Ectodermal cell (in vitro differentiated cells): ENCODE data around the gene DNASE1L1.
"Not testable (repeated sequence)": the region's sequence is repeated elsewhere in the genome, so short reads cannot be mapped to it uniquely, and the experiment has no call there.

Source experiments
- H3K27ac ChIP-seq: 2 replicates; pipeline ENCODE4 v1.7.0; 2013; ENCODE audit warnings: mild to moderate bottlenecking, low read depth, low read length; ENCODE audit not compliant: insufficient read depth, poor library complexity, severe bottlenecking
- H3K27me3 ChIP-seq: 2 replicates; pipeline ENCODE4 v1.7.0; 2013; ENCODE audit warnings: mild to moderate bottlenecking, low read length; ENCODE audit not compliant: insufficient read depth, control insufficient read depth, poor library complexity, severe bottlenecking
- H3K36me3 ChIP-seq: one replicate; pipeline ENCODE4 v1.7.0; 2013; ENCODE audit warnings: low read length; ENCODE audit not compliant: control insufficient read depth, insufficient read depth
- H3K4me1 ChIP-seq: one replicate; pipeline ENCODE4 v1.7.0; 2013; ENCODE audit warnings: low read length; ENCODE audit not compliant: control insufficient read depth, insufficient read depth
- H3K4me3 ChIP-seq: 2 replicates; pipeline ENCODE4 v1.7.0; 2013; ENCODE audit warnings: low read depth, low read length, control low read depth; ENCODE audit not compliant: insufficient read depth
- H3K9me3 ChIP-seq: 2 replicates; pipeline ENCODE4 v1.7.0; 2013; ENCODE audit warnings: mild to moderate bottlenecking, low read length, moderate library complexity; ENCODE audit not compliant: control insufficient read depth
- WGBS, 2 experiments: methylation state at CpG; one replicate each; pipeline ENCODE4 v1.1.7; 2013; ENCODE audit warnings: missing lambda C conversion rate in 2 of 2; 5-methylcytosine and 5-hydroxymethylcytosine counted together

DNASE1L1 gene

GRCh38 chrX:154398668-154399526 lies 10.2 kb downstream of the DNASE1L1 start:
- peak overlapping the region; percentile 91 for H3K27ac ChIP-seq
- no peaks in the 10 kb centered on the region for H3K9me3 ChIP-seq
- peak overlapping the region; percentile 80 for H3K4me3 ChIP-seq
- 3 to 5% methylated on average over 49 of the region's 49 CpGs for WGBS, 2 experiments
- no peaks in the 10 kb centered on the region for H3K27me3 ChIP-seq
- H3K4me1 ChIP-seq: no peaks in the 10 kb centered on the region
- peaks cover 12% of the 10 kb centered on the region for H3K36me3 ChIP-seq

GRCh38 chrX:154397888-154398667 lies 11.0 kb downstream of the DNASE1L1 start, which contains the start of gene RPL10:
Gene RPL10, plus strand, starts transcription at chrX:154398377. Its CDS starts 143 bp downstream, at chrX:154398520.
- peak within 1 kb of the TSS; percentile 80 for H3K4me3 ChIP-seq
- H3K4me1 ChIP-seq: no peaks in the 10 kb centered on the region
- H3K27ac ChIP-seq: peak within 1 kb of the TSS; percentile 96
- 0% methylated on average over 69 of the region's 69 CpGs for WGBS, 2 experiments
- peaks cover 12% of the 10 kb centered on the region for H3K36me3 ChIP-seq
- no peaks in the 10 kb centered on the region for H3K27me3 ChIP-seq
- H3K9me3 ChIP-seq: no peaks in the 10 kb centered on the region

GRCh38 chrX:154396973-154397887 lies 11.8 kb downstream of the DNASE1L1 start:
- H3K27me3 ChIP-seq: no peaks in the 10 kb centered on the region
- no peaks in the 10 kb centered on the region for H3K9me3 ChIP-seq
- H3K4me3 ChIP-seq: peak overlapping the region; percentile 61
- WGBS, 2 experiments: 5 to 7% methylated on average over 53 of the region's 53 CpGs
- peaks cover 12% of the 10 kb centered on the region for H3K36me3 ChIP-seq
- H3K27ac ChIP-seq: peak overlapping the region; percentile 96
- no peaks in the 10 kb centered on the region for H3K4me1 ChIP-seq

- peaks cover 12% of the 10 kb centered on the region for H3K36me3 ChIP-seq
- H3K4me3 ChIP-seq, H3K27ac ChIP-seq, H3K4me1 ChIP-seq, H3K27me3 ChIP-seq, H3K9me3 ChIP-seq: not testable (repeated sequence)
- WGBS, 2 experiments: 89 to 94% methylated on average over 12 to 13 of the region's 17 CpGs
Measured at GRCh38 chrX:154396363-154396762, 12.7 kb downstream of the DNASE1L1 start.

- H3K27ac ChIP-seq, H3K27me3 ChIP-seq, H3K36me3 ChIP-seq, H3K9me3 ChIP-seq, H3K4me3 ChIP-seq, H3K4me1 ChIP-seq: not testable (repeated sequence)
- 3% methylated on average over 6 of the region's 121 CpGs; no CpG with 5 or more reads in 1 of the 2 experiments for WGBS, 2 experiments
Measured at GRCh38 chrX:154389812-154390747, 19.0 kb downstream of the DNASE1L1 start.

GRCh38 chrX:154388649-154389048 lies 20.4 kb downstream of the DNASE1L1 start:
- not testable (repeated sequence) for H3K36me3 ChIP-seq, H3K27ac ChIP-seq, H3K9me3 ChIP-seq, H3K27me3 ChIP-seq, H3K4me1 ChIP-seq, H3K4me3 ChIP-seq
- no CpG with 5 or more reads among the region's 16 CpGs for WGBS, 2 experiments

GRCh38 chrX:154388094-154388493 lies 21.0 kb downstream of the DNASE1L1 start:
- H3K4me1 ChIP-seq, H3K36me3 ChIP-seq, H3K27ac ChIP-seq, H3K9me3 ChIP-seq, H3K4me3 ChIP-seq, H3K27me3 ChIP-seq: not testable (repeated sequence)
- no CpG with 5 or more reads among the region's 20 CpGs for WGBS, 2 experiments

- no peak overlapping the region for H3K4me3 ChIP-seq
- peaks cover 9% of the 10 kb centered on the region for H3K4me1 ChIP-seq
- H3K27me3 ChIP-seq: no peaks in the 10 kb centered on the region
- WGBS, 2 experiments: 88 to 92% methylated on average over 8 of the region's 8 CpGs
- H3K9me3 ChIP-seq: no peaks in the 10 kb centered on the region
- H3K36me3 ChIP-seq: no peaks in the 10 kb centered on the region
- H3K27ac ChIP-seq: no peak overlapping the region
Measured at GRCh38 chrX:154384284-154384892, 24.7 kb downstream of the DNASE1L1 start.
